H9 (cell line): ENCODE measurements around the gene RAD54L. TPM values are rescaled to one million over a fixed set of nuclear protein-coding genes. Genes with fewer than 3 reads are reported as not detected.

ENCODE experiments used
- DNase-seq: peaks from one replicate; pipeline ENCODE4 v3.0.0-alpha.2; 2017
- H2AFZ ChIP-seq: one replicate; pipeline ENCODE4 v1.6.1; 2013; ENCODE audit warnings: mild to moderate bottlenecking, low read length, control low read depth, moderate library complexity
- H2AK5ac ChIP-seq: 2 replicates; pipeline ENCODE4 v1.6.1; 2013; ENCODE audit warnings: low read length, control low read depth, mixed read lengths; ENCODE audit not compliant: insufficient read length
- H2BK120ac ChIP-seq: one replicate; pipeline ENCODE4 v1.6.1; 2013; ENCODE audit warnings: low read depth, mild to moderate bottlenecking, low read length, control low read depth, inconsistent platforms; ENCODE audit not compliant: poor library complexity, severe bottlenecking
- H2BK12ac ChIP-seq: 2 replicates; pipeline ENCODE4 v1.6.1; 2013; ENCODE audit warnings: low read length, control low read depth, mixed read lengths, low read depth; ENCODE audit not compliant: insufficient read length
- H2BK15ac ChIP-seq: 2 replicates; pipeline ENCODE4 v1.6.1; 2013; ENCODE audit warnings: low read depth, low read length, control low read depth
- H2BK20ac ChIP-seq: one replicate; pipeline ENCODE4 v1.6.1; 2013; ENCODE audit warnings: low read depth, mild to moderate bottlenecking, low read length, control low read depth, inconsistent platforms; ENCODE audit not compliant: poor library complexity, severe bottlenecking
- H2BK5ac ChIP-seq: 2 replicates; pipeline ENCODE4 v1.6.1; 2013; ENCODE audit warnings: low read length, control low read depth, mixed read lengths; ENCODE audit not compliant: insufficient read length
- H3K14ac ChIP-seq: 2 replicates; pipeline ENCODE4 v1.6.1; 2013; ENCODE audit warnings: low read length, control low read depth; ENCODE audit not compliant: insufficient read depth
- H3K18ac ChIP-seq: 2 replicates; pipeline ENCODE4 v1.6.1; 2013; ENCODE audit warnings: low read depth, mild to moderate bottlenecking, mixed read lengths, low read length, control low read depth; ENCODE audit not compliant: insufficient read length
- H3K23ac ChIP-seq: 2 replicates; pipeline ENCODE4 v1.6.1; 2013; ENCODE audit warnings: low read length, control low read depth, mixed read lengths, low read depth; ENCODE audit not compliant: insufficient read length
- H3K23me2 ChIP-seq: 2 replicates; pipeline ENCODE4 v1.6.1; 2013; ENCODE audit warnings: low read depth, mild to moderate bottlenecking, mixed read lengths, low read length, control low read depth; ENCODE audit not compliant: insufficient read length, poor library complexity, severe bottlenecking
- H3K27ac ChIP-seq: 2 replicates; pipeline ENCODE4 v1.5.1; 2013; ENCODE audit warnings: low read length, control low read depth, mixed read lengths, low read depth; ENCODE audit not compliant: insufficient read length
- H3K27me3 ChIP-seq: 2 replicates; pipeline ENCODE4 v1.6.1; 2013; ENCODE audit warnings: low read length, control low read depth, inconsistent platforms; ENCODE audit not compliant: insufficient read depth
- H3K4ac ChIP-seq: 2 replicates; pipeline ENCODE4 v1.6.1; 2013; ENCODE audit warnings: low read depth, mild to moderate bottlenecking, control low read depth, inconsistent platforms, low read length, moderate library complexity
- H3K4me1 ChIP-seq: 2 replicates; pipeline ENCODE4 v1.6.1; 2013; ENCODE audit warnings: low read length, control low read depth, inconsistent platforms; ENCODE audit not compliant: insufficient read depth
- H3K4me2 ChIP-seq: 2 replicates; pipeline ENCODE4 v1.6.1; 2013; ENCODE audit warnings: low read length, control low read depth, mixed read lengths; ENCODE audit not compliant: insufficient read length, insufficient read depth
- H3K56ac ChIP-seq: 2 replicates; pipeline ENCODE4 v1.6.1; 2013; ENCODE audit warnings: low read depth, mild to moderate bottlenecking, mixed read lengths, low read length, control low read depth; ENCODE audit not compliant: insufficient read length
- H3K79me1 ChIP-seq: 2 replicates; pipeline ENCODE4 v1.6.1; 2013; ENCODE audit warnings: low read depth, mild to moderate bottlenecking, moderate library complexity, low read length, control low read depth, inconsistent platforms; ENCODE audit not compliant: insufficient read depth, poor library complexity, severe bottlenecking
- H3K79me2 ChIP-seq: 2 replicates; pipeline ENCODE4 v1.6.1; 2013; ENCODE audit warnings: low read length, control low read depth, inconsistent platforms; ENCODE audit not compliant: insufficient read depth
- H3K9ac ChIP-seq: 2 replicates; pipeline ENCODE4 v1.6.1; 2013; ENCODE audit warnings: low read length, control low read depth, mixed read lengths; ENCODE audit not compliant: insufficient read length; ENCODE audit errors: extremely low read depth
- H3K9me3 ChIP-seq: one replicate; pipeline ENCODE4 v1.6.1; 2013; ENCODE audit warnings: low read depth, low read length, inconsistent platforms; ENCODE audit not compliant: control insufficient read depth
- H3T11ph ChIP-seq: one replicate; pipeline ENCODE4 v1.6.1; 2013; ENCODE audit warnings: mild to moderate bottlenecking, low read length, control low read depth, inconsistent platforms
- H4K20me1 ChIP-seq: one replicate; pipeline ENCODE4 v1.6.1; 2013; ENCODE audit not compliant: control insufficient read depth, insufficient read length, insufficient read depth
- H4K5ac ChIP-seq: 2 replicates; pipeline ENCODE4 v1.6.1; 2013; ENCODE audit warnings: low read depth, mild to moderate bottlenecking, mixed read lengths, low read length, control low read depth; ENCODE audit not compliant: insufficient read length
- H4K8ac ChIP-seq: replicated peaks from 2 replicates; pipeline ENCODE4 v1.6.1; 2013; ENCODE audit warnings: low read length, control low read depth, mixed read lengths, low read depth; ENCODE audit not compliant: insufficient read length
- H4K91ac ChIP-seq: 2 replicates; pipeline ENCODE4 v1.6.1; 2013; ENCODE audit warnings: low read depth, mild to moderate bottlenecking, moderate library complexity, mixed read lengths, low read length, control low read depth; ENCODE audit not compliant: insufficient read length
- H3K27ac Mint-ChIP-seq, 3 experiments: 2 replicates in 2 of 3; 3 replicates in 1 of 3; pipeline ENCODE4 v1.8.0; 2020 to 2021; ENCODE audit warnings: mixed read lengths in 3 of 3, mild to moderate bottlenecking in 1 of 3, moderate library complexity in 1 of 3
- H3K27me3 Mint-ChIP-seq: 2 replicates; pipeline ENCODE4 v1.8.0; 2021; ENCODE audit warnings: low read depth, mild to moderate bottlenecking, moderate library complexity, mixed read lengths
- H3K36me3 Mint-ChIP-seq, 3 experiments: 2 replicates in 2 of 3; 3 replicates in 1 of 3; pipeline ENCODE4 v1.8.0; 2020 to 2021; ENCODE audit warnings: low read depth in 3 of 3, mixed read lengths in 3 of 3; ENCODE audit not compliant: insufficient read depth in 1 of 3
- H3K4me1 Mint-ChIP-seq, 2 experiments: 2 replicates each; pipeline ENCODE4 v1.8.0; 2020; ENCODE audit warnings: mixed read lengths in 2 of 2
- H3K4me3 Mint-ChIP-seq, 2 experiments: 2 replicates in 1 of 2; 3 replicates in 1 of 2; pipeline ENCODE4 v1.8.0; 2020 to 2021; ENCODE audit warnings: mild to moderate bottlenecking in 2 of 2, mixed read lengths in 2 of 2, moderate library complexity in 1 of 2
- H3K9me3 Mint-ChIP-seq, 2 experiments: 2 replicates in 1 of 2; 3 replicates in 1 of 2; pipeline ENCODE4 v1.8.0; 2020; ENCODE audit warnings: mild to moderate bottlenecking in 2 of 2, mixed read lengths in 2 of 2, moderate library complexity in 1 of 2
- WGBS: extraction: QIAGEN DNeasy Blood & Tissue Kit; methylation state at CpG from one replicate; pipeline ENCODE4 v1.1.7; 2013; ENCODE audit warnings: missing lambda C conversion rate, low lambda C conversion rate, mixed read lengths; ENCODE audit not compliant: insufficient read length; ENCODE audit errors: extremely low coverage; 5-methylcytosine and 5-hydroxymethylcytosine counted together
- total RNA-seq: library from RNA; stranded (reverse); gene quantifications from 2 replicates; pipeline ENCODE4 v1.2.1, GENCODE V29; 2021
- TF ChIP-seq, protein P1 (sequence below): fragments of 200-600 bp; sonication (generic); conservative IDR thresholded peaks from 3 replicates; pipeline ENCODE4 v1.8.0; 2021; ENCODE audit warnings: antibody characterized with exemption, mild to moderate bottlenecking

RAD54L gene
- total RNA-seq, 1 experiment from 2014 or later, result 43.4 TPM

GRCh38 chr1:46280092-46280491 is 32.5 kb downstream of the RAD54L start:
- Histone ChIP-seq H3K79me1 (no peaks in the 10 kb centered on the region), H2AFZ (no peak overlapping the region), H3K23me2 (no peaks in the 10 kb centered on the region), H4K20me1 (no peaks in the 10 kb centered on the region), H4K5ac (no peak overlapping the region), H3K14ac (no peak overlapping the region), H2BK20ac (no peak overlapping the region), H4K91ac (no peak overlapping the region), H2AK5ac (no peak overlapping the region), H3K4me2 (no peak overlapping the region), H3K9ac (no peak overlapping the region), H2BK5ac (no peak overlapping the region), H3K79me2 (no peaks in the 10 kb centered on the region), H4K8ac (no peak overlapping the region), H2BK120ac (no peak overlapping the region), H3K4me1 (no peaks in the 10 kb centered on the region), H3K27me3 (no peaks in the 10 kb centered on the region), H3K56ac (no peak overlapping the region), H3K23ac (no peak overlapping the region), H3K9me3 (no peaks in the 10 kb centered on the region), H2BK12ac (no peak overlapping the region), H3K27ac (no peak overlapping the region), H3K18ac (no peak overlapping the region), H2BK15ac (no peak overlapping the region), H3K4ac (no peak overlapping the region), H3T11ph (no peak overlapping the region)
- Mint-ChIP-seq H3K4me3 (no peak overlapping the region), H3K9me3 (no peaks in the 10 kb centered on the region), H3K36me3 (peaks cover 25 to 84% (median 79%) of the 10 kb centered on the region in 3 experiments; a peak in 6 of 7 replicates), H3K4me1 (0 out of 4 replicates have a peak, but pooled peaks cover 0 to 1% of the 10 kb centered on the region in 2 experiments), H3K27me3 (no peaks in the 10 kb centered on the region), H3K27ac (no peak overlapping the region)
- no CpG with 5 or more reads among the region's 3 CpGs for WGBS
- no peak for DNase-seq
- TF ChIP-seq, protein P1, sequence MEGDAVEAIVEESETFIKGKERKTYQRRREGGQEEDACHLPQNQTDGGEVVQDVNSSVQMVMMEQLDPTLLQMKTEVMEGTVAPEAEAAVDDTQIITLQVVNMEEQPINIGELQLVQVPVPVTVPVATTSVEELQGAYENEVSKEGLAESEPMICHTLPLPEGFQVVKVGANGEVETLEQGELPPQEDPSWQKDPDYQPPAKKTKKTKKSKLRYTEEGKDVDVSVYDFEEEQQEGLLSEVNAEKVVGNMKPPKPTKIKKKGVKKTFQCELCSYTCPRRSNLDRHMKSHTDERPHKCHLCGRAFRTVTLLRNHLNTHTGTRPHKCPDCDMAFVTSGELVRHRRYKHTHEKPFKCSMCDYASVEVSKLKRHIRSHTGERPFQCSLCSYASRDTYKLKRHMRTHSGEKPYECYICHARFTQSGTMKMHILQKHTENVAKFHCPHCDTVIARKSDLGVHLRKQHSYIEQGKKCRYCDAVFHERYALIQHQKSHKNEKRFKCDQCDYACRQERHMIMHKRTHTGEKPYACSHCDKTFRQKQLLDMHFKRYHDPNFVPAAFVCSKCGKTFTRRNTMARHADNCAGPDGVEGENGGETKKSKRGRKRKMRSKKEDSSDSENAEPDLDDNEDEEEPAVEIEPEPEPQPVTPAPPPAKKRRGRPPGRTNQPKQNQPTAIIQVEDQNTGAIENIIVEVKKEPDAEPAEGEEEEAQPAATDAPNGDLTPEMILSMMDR, result no peak
